H54 (cell line): Measurements from ENCODE around the gene ERGIC2.
"Not testable (repeated sequence)": the region's sequence is repeated elsewhere in the genome, so short reads cannot be mapped to it uniquely, and the experiment has no call there.

Experiments used
- DNase-seq: peaks from one replicate; pipeline ENCODE4 v3.0.0; 2011; ENCODE audit warnings: low spot score, mixed read lengths; ENCODE audit not compliant: insufficient read length
- FAIRE-seq: peaks from 3 replicates; lab custom pipeline; 2011; peaks lifted over from hg19 to GRCh38; lab: Jason Lieb, UNC
- POLR2A ChIP-seq: IDR thresholded peaks from 2 replicates; pipeline ENCODE4 v1.6.1; 2011; ENCODE audit warnings: low read depth, mild to moderate bottlenecking, low read length

The ERGIC2 gene

DNA sequence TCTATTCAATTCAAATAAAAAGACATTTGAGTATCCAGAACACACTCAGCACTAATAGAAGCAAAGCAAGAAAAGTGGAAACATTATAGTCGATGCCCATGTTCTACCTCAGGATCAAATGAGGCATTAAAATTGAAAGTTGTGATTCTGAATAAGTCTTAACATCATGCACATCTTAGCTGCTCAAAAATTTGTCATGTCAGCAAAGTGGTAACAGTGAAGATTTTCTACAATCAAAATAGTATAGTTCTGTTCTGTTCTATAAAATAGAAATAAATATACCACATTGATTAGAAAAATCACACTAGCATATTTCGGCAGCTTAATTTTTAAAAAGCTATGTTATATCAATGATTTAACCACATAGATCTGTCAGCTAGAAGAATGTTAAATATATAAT lies 74.7 kb downstream of the ERGIC2 start:
- no peak for TF ChIP-seq POLR2A
- no peak for DNase-seq
- FAIRE-seq, result no peak

DNA sequence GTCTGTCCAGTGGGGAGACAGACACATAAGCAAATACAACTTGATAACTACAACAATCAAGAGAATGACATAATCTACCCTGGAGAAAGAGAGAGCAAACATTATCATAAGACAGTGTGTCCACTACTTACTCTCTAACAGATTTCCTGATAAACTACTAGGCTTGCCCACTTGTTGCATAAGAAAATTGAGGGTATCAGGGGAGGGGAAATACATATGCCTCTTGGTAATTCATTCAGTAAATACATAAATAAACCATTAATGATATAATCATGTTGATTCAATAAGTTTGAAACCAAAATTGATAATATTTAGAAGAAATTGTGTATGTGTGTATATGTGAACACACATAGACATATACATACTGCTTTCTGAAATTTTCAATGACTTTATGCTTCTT lies 76.6 kb downstream of the ERGIC2 start:
- FAIRE-seq (no peak), DNase-seq (no peak)
- no peak for TF ChIP-seq POLR2A

DNA sequence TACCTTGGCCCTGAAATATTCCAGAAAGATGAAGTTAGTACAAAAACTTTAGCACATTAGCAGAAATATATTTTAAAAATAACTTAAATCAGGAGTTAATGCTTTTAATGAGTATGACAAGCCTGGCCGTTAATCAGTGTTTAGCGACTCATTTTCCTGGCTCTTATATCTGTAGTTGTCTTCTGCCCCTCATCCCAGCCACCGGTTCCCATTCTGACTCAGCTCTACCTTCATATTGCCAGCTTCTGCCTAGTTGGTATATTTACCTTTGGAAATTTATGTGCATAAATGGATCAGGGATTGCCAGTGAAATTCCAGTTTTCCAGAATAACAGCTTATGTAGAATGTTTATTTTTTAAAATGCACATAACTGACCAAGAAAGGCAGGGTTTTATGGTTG lies 79.9 kb downstream of the ERGIC2 start:
- FAIRE-seq (no peak), DNase-seq (no peak)
- no peak for TF ChIP-seq POLR2A

DNA sequence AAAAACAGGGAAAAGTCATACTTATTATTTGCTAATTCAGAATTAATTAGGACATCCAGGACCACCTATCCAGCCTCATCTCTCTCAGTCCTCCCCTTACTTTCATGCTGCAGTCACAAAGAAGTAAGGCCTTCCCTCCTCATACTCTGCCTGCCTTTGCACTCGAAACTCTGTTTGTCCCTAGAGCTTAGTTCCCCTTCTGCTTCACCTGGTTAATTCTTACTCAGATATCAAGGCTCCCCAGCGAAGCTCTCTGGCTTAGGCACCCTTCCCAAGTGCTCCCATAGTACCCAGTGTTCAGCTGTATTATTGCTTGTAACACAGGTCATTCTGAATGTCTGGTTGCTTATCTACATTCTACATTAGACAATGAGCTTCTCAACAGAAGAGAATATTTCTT lies 81.3 kb downstream of the ERGIC2 start:
- FAIRE-seq (no peak), DNase-seq (no peak)
- TF ChIP-seq POLR2A, result no peak

DNA sequence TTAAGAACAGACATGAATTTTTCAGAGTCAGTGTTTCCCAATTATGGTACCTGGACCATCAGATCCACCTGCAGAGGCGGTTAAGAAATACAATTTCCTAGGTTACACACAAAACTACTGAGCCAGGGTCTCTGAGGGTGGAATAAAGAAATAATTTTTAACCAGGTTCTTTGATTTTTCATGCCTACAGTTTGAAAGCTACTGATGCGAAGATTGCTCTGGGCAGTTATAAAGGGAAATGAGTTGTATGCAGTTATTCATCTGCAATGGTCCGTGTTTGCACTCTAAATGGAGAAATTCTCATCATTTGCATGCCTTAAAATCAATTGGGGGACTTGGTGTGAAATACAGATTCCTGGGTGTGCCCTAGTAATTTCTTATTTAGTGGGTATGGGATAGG lies 89.7 kb downstream of the ERGIC2 start:
- DNase-seq, result no peak
- TF ChIP-seq POLR2A, result no peak
- no peak for FAIRE-seq

DNA sequence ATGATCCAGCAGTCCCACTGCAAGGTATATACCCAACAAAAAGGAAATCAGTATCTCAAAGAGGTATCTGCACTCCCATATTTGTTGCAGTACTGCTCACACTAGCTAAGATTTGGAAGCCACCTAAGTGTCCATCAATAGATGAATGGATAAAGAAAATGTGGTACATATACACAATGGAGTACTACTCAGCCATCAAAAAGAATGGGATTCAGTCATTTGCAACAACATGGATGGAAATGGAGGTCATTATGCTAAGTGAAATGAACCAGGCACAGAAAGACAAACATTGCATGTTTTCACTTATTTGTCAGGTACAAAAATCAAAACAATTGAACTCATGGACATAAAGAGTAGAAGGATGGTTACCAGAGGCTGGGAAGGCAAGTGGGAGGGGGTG lies 90.5 kb downstream of the ERGIC2 start:
- FAIRE-seq, DNase-seq: not testable (repeated sequence)

DNA sequence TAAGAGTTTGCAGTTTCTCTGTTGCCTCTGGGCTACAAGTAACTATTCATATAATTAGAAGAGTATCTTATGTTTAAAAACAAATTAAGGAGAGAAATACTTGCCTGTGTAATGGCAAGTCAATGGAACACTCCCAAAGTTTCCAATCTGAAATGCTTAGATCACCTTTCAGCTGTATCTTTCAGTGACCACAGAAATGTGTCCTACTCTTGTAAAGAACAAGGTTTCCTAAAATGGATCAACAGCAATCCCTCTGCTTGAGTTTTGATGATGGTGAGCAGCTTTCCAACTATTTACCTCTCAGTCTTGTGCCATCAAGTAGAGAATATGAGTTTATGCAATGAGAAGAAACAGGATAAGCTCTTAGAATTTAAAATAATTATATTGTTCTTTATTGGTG lies 92.9 kb downstream of the ERGIC2 start:
- no peak for FAIRE-seq
- no peak for DNase-seq
- TF ChIP-seq POLR2A, result no peak

DNA sequence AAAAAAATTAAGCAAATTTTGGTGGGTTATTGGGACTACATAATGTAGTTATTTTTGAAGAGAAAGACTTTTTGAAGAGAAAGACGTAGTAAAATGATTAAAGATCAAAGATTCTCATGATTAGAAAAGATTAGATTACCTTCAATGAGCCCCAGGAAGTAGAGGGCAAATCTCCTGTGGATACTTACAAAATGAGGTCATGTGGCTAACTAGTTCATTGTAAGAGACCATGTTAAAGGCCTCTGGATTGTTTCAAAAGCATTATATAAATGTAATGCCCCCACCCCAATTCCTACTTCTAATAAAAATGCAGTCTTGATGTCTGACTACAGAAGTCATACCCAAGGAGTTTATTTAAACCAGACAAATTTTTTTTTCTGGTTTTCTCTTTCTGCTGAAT lies 93.3 kb downstream of the ERGIC2 start:
- no peak for DNase-seq
- no peak for TF ChIP-seq POLR2A
- no peak for FAIRE-seq
